Activated T-helper 1 cell treated with anti-CD3 and anti-CD28 coated beads, Interleukin-2, amount 50 U/mL, for 16 hours (primary cell): ENCODE data around the gene HDAC6.
"Not testable (repeated sequence)": the region's sequence is repeated elsewhere in the genome, so short reads cannot be mapped to it uniquely, and the experiment has no call there.

Experiments used
- DNase-seq, 2 donors: peaks; one replicate each; pipeline ENCODE4 v3.0.0-alpha.2; 2020; ENCODE audit warnings: low read depth in 1 of 2, low spot score in 1 of 2

Gene HDAC6

DNA sequence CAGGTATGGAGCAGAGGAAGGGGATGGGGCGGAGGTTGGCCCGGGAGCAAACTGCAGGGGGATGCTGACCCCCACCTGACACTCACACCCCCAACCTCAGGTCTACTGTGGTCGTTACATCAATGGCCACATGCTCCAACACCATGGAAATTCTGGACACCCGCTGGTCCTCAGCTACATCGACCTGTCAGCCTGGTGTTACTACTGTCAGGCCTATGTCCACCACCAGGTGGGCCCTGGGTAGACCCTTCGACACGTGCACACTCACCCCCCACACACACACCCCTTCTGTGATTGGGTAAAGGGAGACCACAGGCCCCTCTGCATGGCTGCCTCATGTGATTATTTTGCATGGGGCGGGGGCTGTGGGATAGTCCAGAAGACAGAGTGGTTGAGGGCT is 22.2 kb downstream of the HDAC6 start:
- DNase-seq: no peak

DNA sequence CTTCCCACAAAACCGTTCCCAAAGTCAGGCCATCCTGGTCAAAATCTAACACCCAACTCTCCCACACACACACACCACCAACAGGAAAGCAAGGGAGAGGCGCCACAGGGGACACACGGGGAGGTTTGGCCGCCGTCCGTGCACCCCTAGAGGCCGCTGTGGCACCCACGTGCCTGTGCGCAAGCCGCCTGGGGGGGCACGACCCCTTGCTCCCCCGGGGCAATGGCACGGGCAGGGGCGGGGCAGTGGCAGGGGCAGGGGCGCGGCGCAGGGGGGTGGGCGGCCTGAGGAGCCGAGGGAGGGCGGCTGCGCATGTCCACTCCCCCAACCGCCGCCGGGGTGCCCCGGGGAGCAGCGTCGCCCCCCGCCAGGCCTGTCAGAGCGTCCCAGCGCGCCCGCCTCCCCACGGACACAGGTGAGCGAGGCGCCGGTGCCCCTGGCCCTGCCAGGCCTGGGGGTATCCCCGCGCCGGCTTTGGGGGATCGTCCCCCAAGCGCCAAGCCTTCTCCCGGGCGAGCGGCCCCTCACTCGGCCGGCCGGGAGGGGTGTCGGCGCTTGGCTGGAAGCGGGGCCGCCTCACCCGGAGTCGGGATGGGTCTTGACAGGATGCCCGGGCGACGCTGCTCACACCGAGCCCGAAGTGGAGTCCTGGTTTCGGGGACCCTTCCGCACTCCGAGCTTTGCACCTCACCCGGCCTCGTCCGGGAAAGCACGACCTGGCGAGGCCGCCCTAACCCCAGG is 24.4 kb downstream of the HDAC6 start, which contains the start of gene ERAS:
Gene ERAS (plus strand): TSS at position 379 of the 741 bp plus-strand sequence. CDS start 2,611 bp downstream, outside the sequence.
- no peak for DNase-seq

DNA sequence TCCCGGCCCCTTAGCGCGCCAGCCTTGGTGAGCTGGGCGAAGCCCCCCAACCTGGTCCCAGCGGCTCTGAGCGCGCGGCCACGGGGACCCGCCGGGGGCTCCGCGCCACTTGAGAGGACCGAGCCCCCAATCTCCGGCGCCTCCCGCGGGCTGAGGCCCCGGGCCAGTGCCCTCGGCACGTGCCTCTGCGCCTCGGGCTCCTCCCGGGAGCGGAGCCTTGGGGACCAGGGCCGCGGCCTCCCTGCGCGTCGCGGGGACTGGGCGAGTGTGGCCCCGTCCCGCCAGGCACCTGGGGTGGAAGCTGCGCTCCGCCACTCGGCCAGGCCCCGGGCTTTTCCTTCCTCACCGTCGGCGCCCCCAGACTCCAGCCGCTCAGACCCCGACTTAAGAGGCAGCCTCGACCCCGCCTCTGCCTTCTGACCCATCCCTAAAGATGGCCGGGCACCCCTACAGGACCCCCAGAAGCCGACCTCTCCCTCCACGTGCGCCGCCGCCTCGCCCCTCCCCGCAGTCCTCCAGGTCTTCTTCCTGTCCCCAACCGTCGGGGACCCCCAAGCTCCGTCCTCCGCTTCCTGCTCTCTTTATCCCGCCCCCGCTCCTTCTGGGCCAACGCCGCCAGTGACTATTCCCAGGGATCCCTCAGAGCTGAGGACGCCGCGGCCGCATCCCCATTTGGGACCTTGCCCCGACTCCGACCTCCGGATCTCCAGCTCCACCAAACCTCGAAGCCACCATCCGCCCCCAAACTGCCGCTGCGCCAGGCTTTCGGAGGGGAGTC is 25.2 kb downstream of the HDAC6 start:
- DNase-seq: no peak

DNA sequence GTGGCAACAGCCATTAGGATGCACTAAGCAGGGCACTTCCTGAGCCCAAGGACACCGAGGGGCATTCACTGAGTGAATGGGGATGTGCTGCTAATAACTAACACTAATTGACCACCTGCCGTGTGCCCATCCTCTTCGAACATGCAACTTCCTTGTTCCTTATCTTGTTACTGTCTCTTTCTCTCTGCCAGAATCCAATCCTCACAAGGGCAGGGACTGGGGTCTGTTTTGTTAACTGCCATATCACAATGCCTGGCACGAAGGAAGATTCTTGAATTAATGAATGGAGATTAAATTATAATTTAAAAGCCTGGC is 25.7 kb downstream of the HDAC6 start:
- no peak for DNase-seq

DNA sequence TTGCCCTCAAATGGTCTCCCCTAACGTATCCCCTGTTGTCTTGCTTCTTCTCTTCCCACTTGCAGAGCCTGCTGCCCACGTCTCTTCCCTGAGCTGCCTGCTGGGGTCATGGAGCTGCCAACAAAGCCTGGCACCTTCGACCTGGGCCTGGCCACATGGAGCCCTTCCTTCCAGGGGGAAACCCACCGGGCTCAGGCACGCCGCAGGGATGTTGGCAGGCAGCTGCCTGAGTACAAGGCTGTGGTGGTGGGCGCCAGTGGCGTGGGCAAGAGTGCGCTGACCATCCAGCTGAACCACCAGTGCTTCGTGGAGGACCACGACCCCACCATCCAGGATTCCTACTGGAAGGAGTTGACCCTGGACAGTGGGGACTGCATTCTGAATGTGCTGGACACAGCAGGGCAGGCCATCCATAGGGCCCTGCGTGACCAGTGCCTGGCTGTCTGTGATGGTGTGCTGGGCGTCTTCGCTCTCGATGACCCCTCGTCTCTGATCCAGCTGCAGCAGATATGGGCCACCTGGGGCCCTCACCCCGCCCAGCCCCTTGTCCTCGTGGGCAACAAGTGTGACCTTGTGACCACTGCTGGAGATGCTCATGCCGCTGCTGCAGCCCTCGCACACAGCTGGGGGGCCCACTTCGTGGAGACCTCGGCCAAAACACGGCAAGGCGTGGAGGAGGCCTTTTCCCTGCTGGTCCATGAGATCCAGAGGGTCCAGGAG is 27.3 kb downstream of the HDAC6 start:
- no peak for DNase-seq

DNA sequence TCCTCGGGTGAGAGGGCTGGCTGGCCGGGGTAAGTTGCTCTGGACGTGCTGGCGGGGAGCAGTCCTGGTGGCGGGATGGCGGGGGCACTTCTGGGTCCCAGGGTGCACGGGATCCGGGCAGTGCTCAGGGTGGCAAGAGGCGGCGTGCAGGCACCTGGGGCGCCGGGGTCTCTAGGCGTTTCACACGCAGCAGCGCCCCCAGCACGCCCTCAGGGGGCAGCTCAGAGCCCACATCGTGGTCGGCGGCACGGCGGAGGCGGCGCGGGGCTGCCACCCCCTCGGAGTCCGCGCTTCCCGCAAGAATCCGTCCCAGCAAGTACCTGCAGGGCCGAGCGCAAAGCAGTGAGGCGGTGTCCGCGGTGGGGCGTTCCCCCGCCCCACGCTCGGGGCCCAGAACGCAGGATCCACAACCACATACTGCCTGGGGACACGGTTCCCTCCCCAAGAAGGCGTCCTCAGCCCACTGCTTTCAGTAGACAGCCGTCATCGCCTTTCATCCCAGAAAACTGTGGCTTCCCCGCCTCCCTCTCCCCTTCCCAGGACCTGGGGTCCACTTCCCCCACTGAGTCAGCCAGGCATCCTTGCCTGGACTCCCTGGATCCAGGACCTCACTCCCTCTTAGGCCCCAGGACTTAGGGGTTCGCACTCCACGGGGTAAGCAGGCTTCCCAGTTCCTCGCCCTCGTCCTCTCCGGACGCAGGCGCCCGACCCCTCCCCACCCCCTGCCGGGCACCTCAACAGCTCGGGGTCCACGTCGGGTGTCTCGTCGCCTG is 29.5 kb downstream of the HDAC6 start:
- DNase-seq: no peak

DNA sequence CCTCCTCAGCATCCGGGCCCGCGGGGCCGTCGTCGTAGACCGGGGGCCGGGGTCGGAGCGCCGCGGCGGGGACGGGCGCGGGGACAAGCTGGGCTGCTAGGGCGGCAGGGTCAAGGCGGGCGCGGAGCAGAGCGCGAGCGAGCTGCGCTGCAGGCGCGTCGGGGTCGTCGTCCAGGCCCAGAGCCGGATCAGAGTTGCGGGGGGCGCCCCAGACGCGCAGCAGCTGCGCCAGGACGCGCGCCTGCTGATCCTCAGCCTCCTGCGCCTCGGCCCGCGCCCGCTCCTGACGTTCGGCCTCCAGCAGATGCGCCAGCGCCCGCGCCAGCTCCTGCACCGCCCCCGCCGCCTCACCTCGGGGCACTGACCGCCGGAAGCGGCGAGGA is 30.0 kb downstream of the HDAC6 start:
- DNase-seq: no peak

DNA sequence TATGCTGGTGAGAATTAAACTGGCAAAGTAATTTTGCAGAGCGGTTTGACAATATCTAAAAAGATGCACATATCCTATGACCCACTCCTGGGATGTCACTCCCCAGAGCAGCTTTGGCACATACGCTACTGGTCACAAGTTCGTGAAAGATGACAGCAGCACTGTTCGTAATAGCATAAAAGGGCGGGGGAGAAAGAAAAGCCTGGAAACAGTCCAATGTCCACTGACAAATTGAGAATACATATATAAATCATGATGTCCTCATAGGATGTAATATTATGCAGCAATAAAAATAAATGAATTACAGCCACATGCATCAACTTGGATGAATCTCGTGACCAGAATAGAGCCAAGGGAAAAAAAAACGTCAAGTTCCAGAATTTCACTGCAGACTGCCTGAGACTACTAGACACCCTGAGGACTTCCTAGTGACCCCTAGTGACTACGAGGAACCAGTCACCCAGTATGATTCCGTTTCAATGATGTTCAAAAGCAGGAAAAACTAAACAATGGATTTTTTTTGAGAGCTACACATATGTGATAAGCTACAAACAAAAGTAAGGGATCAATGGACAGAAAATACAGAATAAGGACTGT is 31.8 kb downstream of the HDAC6 start:
- DNase-seq: no peak

DNA sequence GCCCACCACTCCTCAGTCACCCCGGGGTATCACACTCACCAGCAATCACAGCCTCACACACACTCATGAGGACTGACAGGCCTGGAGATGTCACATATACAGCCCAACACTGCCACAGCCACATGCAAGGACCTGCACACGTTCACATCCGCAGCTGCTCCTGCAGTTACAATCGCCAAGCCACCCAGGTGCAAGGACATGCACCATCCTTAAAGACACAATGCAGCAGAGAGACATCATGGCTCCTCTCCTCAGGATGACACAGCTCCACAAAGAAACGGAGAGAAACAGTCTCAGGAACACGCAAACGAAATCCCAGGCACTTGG is 32.5 kb downstream of the HDAC6 start:
- DNase-seq: no peak

DNA sequence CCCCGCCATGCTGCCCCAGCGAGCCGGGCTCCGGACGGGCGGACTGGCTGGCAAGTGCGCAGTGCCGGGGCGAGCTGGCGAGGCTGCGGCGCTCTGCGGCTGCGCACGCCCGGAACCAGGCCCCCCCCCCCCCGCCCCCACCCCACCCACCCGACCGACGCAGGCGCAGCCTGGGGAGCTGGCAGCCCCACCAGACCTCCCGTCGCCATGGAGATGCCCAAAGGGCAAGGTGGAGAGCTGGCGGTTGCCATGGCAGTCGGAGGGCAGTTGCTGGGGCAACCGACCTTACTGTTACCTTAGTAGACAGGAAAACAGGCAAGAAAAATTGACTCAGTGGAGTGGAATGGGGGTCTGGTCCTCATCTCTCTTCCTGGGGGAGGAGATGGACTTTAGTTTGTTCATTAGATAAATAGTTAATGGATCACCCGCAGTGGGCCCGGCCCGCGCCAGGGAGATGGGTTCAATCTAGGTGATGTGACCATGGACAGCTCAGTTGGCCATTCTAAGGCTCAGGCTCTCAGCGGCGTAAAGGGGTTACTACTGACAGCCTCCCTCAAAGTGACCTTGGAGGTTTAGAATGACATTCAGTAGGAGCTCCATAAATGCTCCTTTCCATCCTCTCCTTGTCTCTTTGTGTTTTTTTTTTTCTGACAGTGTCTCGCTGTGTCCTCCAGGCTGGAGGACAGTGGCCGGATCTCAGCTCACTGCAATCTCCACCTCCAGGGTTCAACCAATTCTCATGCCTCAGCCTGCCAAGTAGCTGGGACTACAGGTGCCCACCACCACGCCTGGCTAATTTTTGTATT is 33.9 kb downstream of the HDAC6 start, which contains the start of gene PCSK1N:
Gene PCSK1N (minus strand): TSS at position 87 of the 806 bp plus-strand sequence. CDS start 78 bp downstream, at position 9.
- no peak for DNase-seq

DNA sequence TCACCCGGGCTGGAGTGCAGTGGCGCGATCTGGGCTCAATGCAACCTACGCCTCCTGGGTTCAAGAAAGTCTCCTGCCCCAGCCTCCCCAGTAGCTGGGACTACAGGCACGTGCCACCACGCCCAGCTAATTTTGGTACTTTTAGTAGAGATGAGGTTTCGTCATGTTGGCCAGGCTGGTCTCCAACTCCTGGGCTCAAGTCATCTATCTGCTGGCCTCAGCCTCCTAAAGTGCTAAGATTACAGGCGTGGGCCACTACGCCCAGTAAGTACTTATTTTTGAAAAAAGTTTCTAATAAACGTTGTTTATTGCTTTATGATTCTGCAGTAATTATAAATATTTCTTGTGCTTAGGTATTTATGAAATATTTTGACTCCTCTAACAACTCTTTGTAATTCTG is 37.8 kb downstream of the HDAC6 start:
- DNase-seq: no peak

DNA sequence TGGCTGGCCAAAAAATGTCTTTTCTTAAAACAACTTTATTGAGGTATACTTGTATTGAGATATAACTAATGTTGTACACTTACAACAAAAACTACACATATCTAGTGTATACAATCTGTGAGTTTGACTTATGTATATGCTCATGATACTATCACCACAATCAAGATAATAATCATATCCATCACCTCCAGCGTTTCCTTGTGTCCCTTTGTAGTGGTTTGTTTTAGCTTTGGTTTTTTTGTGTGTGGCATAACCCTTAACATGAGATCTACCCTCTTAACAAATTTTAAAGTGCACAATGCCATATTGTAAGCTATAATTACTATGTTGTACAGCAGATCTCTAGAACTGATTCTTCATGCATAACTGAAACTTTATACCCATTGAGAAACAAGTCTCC is 47.0 kb downstream of the HDAC6 start:
- DNase-seq: no peak

DNA sequence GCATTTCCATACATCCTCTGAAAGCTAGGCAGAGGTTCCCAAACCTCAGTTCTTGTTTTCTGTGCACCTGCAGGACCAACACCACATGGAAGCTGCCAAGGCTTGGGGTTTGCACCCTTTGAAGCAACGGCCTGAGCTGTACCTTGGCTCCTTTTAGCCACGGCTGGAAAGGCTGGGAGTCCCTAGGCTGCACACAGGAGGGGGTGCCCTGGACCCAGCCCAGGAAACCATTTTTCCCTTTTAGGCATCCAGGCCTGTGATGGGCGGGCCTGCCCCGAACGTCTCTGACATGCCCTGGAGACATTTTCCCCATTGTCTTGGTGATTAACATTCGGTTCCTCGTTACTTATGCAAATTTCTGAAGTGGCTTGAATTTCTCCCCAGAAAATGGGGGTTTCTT is 51.0 kb downstream of the HDAC6 start:
- no peak for DNase-seq

DNA sequence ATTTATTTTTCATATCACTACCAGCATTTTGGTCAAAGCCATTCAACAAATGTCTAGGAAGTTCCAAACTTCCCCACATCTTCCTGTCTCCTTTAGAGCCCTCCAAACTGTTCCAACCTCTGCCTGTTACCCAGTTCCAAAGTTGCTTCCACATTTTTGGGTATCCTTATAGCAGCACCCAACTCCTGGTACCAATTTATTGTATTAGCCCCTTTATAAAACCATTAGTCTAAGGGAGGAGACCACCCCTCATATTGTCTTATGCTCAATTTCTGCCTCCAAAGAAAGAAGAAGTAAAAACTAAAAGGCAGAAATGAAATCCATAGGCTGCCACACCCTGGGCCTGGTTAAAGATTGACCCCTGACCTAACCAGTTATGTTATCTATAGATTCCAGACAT is 51.6 kb downstream of the HDAC6 start:
- not testable (repeated sequence) for DNase-seq

DNA sequence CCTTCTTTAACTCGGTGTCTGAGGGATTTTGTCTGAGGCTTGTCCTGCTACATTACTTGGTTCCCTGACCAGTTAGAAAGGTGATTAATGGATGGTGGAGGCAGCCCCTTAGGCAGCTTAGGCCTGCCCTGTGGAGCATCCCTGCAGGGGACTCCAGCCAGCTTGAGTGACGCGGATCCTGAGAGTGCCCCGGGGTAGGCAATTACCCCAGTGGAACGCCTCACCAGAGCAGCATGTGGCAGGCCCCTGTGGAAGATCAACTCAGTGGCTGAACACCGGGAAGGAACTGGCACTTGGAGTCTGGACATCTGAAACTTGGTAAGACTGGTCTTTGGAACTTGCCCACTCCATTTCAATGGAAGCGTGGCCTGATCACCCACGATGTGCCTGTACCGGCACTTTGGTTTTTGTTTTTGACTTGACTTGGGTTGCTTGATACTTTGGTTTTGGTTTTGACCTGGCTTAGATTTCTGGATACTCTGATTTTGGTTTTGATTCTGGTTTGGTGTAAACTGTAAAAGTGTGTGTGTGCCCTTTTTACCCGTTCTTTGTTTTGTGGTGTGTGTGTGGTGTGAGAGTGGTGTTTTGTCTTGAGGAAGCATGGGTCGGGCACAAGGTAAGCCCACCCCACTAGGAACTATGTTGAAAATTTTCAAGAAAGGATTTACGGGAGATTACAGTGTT is 52.4 kb downstream of the HDAC6 start:
- DNase-seq: not testable (repeated sequence)

DNA sequence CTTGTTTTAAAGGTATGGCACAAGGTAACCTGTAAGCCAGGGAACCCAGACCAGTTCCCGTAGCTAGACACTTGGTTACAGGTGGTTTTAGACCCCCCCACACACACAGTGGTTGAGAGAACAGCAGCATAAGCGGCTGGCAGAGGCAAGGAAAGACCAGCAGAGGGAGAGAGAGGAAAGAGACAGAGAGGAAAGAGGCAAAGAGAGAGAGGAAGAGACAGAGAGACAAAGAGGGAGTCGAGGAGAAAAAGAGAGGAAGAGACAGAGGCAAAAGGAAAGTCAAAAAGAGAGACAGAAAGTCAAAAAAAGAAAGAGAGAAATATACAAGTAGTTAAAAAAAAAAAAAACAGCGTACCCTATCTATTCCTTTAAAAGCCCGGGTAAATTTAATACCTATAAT is 53.0 kb downstream of the HDAC6 start:
- DNase-seq: no peak

DNA sequence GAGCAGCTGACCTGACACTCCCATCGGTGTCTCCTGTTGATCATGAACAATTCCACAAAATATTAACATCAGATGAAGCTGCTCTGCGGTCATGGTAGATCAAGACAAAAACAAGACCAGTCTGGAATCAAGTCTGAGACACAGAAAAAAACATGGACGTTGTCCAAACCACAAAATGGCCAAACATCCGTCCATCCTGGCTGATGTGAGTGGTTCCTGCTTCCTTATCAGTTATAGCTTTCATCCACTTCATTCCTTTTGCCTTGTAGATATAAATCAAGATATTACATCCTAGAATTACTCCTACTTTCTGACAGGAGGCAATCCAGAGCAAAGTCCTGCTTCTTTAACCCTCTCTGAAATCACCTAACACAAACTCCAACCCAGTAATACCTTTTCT is 62.3 kb downstream of the HDAC6 start:
- no peak for DNase-seq

DNA sequence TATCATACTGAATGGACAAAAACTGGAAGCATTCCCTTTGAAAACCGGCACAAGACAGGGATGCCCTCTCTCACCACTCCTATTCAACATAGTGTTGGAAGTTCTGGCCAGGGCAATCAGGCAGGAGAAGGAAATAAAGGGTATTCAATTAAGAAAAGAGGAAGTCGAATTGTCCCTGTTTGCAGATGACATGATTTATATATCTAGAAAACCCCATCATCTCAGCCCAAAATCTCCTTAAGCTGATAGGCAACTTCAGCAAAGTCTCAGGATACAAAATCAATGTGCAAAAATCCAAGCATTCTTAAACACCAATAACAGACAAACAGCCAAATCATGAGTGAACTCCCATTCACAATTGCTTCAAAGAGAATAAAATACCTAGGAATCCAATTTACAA is 70.2 kb downstream of the HDAC6 start:
- not testable (repeated sequence) for DNase-seq
